DMS 273 (cell line): ENCODE results near the gene C3orf49.

ENCODE experiments used
- DNase-seq: peaks from one replicate; lab custom pipeline; 2025; ENCODE audit not compliant: unreplicated experiment; lab: John Stamatoyannopoulos, UW

C3orf49 gene, protein sequence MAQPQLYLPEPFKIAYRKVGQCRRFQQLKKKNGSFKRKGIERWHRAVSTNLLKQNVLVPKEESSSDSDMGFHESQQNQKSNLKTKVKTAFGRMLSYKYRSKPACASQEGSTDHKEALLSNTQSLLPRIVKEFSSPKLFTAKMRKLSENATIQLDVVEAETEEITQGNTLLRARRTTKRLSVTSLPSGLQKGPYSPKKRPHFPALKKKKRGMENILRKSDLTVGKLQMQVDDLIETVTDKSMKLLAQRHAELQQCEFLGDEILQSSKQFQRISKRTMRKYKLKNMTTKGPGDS

DNA sequence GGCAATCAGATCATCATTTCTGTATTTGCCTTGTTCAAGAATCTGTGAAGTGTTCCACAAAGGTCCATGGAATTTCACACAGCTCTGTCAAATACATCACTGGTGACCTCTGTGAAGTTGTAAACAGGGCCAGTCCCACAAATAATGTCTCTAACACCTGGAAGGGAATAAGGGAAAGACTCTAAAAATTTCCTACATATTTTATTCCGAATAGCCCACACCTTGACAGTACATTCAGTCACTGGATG lies at the start of gene C3orf49:
Gene C3orf49 (plus strand): TSS at position 149 of the 248 bp plus-strand sequence. CDS start 173 bp downstream, outside the sequence.
- no peak for DNase-seq

DNA sequence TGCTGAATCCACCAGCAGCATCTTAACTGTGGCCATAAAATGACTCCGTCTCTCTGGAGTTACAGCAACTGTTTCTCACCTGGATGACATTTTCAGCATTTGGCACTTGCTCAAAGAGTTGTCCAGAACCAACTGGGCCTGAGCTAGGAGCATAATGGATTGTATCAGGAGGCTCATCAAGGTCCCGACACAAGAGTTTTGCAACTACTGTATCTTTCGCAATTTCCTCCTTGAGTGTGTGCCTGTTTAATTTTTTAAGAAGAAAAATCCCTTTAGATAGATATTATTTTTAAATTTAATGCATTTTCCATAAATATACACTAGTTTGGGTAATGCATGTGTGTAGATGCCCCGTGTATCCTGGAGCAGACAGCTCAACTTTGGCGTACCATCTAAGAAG lies 44.3 kb upstream of the C3orf49 start:
- no peak for DNase-seq

DNA sequence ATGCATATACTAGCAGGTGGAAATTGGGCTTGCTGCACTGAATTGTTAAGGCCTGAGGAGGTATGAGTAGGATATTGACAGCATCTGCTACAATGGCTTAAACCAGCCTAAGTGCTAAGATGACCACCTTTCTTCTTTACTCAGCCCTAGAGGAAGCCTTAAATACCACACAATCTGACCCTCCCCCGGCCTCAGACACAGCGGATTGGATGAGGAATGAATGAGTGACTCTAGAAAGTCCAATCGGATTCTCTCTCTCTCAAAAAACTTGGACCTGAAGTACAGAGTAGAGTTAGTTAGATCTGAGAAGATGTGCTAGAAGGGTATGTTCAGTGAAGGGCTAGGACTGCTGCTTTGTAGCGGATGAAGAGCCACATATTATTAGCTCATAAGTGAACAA lies 39.9 kb upstream of the C3orf49 start:
- DNase-seq, result peak; percentile 2

DNA sequence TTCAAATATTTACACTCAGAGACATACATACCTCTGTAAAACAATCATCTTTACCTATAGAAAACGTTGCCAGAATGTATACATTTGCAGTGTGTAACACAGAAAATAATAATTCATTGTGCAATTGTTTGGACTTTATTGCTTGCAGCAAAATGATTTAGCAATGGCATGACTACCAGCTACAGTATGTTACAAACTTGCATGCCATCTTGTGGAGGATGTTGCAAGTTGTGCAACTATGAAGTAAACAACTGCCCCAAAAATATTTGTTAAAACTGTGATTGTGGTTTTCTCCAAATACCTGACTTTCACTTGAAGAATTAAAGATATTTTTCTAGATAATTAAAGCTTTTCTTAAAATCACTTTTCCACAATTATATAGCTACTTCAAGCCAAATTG lies 27.1 kb upstream of the C3orf49 start:
- DNase-seq, result peak; percentile 45

DNA sequence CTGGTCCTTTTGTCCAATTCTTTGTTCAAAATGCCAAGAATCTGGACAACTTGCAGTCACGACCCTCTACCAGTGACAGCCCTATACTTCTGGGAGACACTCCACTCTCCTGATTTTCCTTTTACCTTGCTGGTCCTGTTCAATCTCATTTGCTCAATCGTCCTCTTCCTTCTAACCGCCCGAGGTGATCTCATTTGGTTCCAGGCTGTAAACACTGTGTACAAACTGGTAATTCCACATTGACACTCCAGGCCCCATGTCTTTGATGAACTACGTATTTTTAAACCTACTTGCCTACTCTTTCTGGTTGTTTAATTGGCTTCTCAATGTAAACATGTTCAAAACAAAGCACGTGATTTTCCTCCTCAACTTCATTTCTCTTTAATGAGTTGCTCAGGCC lies 23.7 kb upstream of the C3orf49 start:
- no peak for DNase-seq

DNA sequence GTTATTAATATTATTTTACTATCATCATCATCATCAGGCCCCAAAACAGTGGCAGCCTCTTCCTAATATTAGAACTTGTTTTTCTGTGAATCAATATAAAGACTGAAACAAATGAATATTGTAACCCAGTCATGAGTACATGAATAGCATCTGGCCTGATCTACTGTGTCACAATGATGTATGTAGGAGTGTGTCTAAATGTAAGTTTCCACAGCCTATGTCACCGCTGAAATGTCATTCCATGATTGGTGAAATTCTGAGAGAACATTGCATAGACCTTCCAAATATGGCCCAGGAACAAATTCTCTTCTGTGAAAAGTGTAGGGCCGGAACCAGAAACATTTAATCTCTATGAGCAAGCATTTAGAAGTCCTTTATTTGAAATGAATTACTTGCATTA lies 20.6 kb upstream of the C3orf49 start:
- DNase-seq, result no peak

DNA sequence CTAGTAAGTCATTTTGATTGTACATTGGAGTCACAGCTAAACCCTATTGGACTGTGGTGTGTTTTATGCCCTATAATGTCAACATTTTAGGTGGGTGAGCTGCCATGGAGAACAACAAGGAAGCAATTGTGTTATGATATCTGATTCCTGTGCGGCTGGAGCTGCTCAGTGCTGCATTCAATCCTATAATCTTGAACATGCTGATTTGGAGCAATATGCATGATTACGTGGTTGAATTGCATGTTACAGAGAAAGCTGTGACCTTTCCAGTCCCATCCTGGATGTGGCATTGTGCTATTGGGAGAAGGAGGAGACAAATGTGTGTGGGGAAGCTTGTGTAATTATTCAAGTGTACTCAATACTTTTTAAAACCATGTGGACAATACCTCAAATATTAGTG lies 20.1 kb upstream of the C3orf49 start:
- no peak for DNase-seq

DNA sequence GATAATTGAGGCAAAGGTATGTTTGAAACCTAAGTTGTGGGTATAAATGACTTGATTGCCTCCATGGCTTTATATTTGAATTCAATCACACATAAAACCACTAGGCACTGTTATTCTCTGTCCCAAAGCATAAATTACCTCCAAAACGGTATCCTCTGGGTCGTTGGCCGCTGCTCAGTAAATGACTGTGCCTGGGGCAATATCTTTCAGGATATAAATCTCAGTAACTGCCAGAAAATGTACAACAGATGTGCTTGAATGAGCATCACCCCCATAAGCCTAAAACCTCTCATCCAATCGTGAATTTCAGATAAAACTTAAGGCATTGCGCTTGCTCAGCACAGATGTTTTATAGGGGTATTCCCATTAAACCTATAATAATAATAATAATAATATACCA lies 19.0 kb upstream of the C3orf49 start:
- DNase-seq, result no peak

DNA sequence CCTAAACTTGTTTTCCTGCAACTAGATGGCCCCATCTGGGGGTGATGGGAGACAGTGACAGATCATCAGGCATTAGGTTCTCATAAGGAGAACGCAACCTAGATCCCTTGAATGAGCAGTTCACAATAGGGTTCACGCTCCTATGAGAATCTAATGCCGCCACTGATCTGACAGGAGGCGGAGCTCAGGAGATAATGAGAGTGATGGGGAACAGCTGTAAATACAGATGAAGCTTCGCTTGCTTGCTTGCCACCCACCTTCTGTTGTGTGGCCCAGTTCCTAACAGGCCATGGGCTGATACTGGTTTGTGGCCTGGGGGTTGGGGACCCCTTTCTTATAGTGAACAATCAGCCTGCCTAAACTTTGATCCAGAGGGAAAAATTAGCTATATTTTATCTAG lies 15.2 kb upstream of the C3orf49 start:
- no peak for DNase-seq

DNA sequence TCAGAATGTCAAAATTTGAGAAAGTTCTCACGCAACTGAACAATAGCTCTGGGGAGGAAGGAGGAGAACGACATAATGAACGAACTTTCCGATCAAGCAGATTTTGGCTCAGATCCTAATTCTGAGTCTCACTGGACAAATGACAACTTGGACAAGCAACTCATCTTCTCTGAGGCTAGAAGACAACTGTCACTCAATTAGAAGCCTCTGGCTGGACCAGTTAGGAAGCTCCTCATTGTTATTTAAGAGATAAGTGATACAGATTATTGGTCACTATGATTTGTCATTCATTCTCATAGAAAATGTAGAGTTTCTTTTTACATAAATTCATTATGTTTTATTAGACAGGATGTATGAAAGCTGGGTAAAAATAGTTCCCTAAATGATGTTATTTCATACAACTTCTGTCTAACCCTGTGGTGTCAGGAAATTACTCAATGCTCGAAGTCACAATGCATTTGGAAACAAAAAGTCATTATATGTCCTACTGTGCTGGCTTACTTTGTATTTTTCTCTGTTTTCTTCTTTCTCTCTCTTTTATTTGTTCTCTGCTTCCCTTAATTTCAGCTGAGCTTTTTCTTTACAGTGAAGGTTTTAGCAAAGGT lies 11.0 kb upstream of the C3orf49 start:
- DNase-seq, result no peak

DNA sequence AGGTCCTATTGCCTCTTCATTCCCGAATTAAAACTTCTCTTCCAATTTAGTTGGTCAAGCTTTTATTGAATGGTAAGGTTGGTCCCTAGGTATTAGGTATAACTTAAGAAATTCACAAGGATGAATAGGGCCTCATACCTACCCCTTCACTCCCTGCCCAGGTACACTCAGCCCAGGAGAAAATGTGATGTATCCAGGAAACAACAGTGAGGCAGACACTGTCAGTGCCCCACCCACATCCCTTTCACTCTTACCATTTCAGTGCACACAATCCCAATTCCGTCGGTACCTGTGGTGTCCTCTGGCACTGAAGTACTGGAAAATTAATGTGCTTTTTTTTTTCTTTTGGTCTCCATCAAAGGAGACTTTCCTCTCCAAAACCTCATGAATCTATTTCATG lies 10.5 kb upstream of the C3orf49 start:
- DNase-seq, result no peak

DNA sequence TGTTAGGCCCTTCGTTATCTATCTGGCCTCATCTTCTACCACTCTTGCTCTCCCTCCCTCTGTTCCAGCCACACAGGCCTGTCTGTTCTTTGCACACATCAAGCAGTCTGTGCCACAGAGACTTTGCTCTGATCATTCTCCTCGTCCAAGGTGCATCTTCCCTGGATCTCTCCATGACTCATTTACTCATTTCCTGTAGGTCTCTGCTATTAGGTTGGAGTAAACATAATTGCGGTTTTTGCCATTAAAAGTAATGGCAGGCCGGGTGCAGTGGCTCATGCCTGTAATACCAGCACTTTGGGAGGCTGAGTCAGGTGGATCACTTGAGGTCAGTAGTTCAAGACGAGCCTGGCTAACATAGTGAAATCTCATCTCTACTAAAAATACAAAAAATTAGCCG lies 9.5 kb upstream of the C3orf49 start:
- DNase-seq, result no peak

DNA sequence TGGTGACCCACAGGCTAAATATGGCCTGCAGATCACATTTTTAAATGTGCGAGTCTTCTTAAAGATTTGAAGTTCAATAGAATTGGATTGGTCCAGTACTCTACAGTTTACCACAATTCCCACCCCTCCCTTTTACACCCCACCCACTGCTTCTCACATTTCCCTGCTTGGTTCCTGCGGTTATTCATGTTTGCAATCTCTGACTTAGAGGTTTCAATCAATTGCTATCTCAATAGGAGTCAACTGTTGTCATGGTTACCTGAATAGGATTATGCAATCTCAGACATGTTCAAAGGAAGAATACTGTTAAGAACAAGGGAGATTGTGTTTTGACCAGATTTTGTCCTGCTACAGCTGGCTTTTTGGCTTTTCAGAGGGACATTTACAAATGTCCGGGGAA lies 4.9 kb upstream of the C3orf49 start:
- DNase-seq, result no peak

DNA sequence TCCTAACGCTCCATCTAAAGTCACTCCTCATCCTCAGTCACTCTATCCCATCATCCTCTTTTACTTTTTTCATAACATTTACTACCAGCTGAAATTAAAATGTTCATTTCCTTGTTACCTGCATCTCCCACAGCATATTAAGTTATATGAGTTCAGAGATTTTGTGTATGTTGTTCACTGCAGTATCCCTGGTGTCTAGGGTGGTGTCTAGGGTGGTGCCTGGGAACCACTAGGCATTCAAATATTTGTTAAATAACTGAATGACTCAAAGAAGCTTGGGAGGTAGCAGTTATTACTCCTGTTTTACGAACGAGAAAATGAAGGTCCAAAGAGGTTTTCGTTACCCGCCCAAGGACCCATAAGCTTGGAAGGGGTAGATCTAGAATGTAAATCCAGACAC lies 1.9 kb upstream of the C3orf49 start:
- DNase-seq, result no peak

DNA sequence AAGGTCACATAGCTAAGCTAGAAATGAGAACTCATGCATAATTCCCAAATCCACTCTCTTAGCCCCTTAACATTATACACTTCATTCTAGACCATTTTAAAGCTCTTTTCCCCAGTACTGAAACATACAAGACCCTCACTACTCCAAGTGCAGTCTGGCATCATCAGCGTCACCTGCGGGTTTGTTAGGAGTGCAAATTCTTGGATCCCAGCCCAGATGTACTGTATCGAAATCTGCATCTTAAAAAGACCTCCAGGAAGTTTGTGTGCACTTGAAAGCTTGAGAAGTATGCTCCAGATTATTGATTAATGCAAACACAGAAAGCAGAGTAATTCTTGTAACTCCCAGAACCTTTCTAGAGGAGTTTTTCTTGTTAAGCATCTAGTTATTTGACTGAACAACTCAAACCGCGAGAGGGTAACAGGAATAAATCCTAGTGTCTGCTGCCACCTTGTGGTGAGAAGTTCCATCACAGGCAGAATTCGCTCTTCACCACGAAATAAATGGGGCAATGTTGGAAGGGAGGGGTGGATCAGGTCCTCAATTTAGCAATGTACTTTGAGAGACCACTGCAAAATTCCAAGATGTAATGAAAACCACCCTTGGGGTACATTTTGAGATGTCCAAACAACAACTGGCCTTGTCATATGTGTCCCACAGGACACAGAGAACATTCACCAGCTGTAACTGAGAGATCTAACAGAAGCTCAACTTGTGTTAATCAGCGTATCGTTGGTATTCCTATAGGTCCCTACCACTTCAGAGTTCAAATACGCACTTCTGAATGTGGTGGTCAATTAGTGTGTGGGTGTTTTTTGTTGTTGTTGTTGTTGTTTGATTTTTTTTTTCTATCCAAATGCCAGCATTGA lies 583 bp upstream of the C3orf49 start:
- DNase-seq, result peak; percentile 75

DNA sequence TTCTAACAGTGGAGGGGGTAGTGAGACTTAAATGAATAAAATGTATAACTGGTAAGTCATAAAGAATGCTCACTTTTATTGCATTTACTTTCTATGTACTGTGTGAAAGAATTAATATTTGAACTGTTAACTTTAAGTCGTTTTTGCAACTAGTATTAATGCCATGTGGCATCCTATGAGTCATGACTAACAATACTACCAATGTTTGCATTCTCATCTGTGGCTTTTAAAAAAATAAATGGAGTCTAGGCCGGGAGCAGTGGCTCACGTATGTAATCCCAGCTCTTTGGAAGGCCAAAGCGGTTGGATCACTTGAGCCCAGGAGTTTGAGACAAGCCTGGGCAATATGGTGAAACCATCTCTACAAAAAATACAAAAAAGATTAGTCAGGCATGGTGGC lies 5.2 kb downstream of the C3orf49 start:
- no peak for DNase-seq

DNA sequence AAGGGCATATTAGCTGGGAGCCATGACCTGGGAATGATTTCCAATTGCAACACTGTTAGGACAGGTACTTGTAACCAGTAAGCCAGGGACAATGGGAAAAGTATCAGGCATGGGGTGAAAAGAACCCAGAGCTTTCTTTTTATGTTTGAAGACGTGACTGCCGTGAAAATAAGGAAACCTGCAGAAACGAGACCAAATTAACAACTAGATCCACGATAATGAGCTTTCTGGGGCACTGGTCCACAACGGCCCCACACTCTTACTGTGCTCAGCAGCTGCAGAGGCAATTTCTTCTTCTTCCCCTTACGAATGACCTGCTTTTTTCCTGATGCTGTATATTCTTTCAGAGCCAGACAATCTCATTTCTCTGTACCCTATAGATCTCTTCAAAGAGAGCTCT lies 11.4 kb downstream of the C3orf49 start:
- DNase-seq, result no peak

DNA sequence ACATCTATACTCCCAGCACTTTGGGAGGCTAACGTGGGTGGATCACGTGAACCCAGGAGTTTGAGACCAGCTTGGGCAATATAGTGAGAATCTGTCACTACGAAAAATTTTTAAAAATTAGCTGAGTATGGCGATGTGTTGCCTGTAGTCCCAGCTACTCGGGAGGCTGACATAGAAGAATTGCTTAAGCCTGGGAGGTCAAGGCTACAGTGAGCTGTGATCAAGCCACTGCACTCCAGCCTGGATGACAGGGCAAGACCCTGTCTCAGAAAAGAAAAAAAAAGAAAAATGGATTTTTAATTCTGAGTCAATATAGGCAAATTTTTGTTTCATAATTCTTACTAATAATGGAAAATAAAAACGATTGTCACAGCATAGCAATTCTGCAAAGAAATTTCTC lies 13.3 kb downstream of the C3orf49 start:
- DNase-seq, result no peak

DNA sequence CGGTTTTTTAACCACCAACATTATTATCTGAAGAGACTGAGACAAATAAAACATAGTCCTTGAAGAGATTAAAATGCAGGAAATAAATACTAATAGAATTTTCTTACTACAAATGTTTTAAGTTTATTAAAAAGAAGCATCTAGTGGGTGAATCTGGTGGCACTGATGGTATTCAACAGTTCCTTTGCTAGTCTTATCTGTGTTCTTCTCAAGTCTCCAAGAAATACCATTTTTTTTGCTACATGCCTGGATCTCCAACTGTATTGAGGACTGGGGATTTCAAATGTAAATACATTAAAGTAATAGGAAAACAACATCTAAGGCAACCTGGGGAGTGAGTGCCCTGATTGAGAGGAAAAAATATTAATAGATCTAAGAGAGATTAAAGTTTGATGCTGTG lies 22.6 kb downstream of the C3orf49 start:
- DNase-seq, result no peak

DNA sequence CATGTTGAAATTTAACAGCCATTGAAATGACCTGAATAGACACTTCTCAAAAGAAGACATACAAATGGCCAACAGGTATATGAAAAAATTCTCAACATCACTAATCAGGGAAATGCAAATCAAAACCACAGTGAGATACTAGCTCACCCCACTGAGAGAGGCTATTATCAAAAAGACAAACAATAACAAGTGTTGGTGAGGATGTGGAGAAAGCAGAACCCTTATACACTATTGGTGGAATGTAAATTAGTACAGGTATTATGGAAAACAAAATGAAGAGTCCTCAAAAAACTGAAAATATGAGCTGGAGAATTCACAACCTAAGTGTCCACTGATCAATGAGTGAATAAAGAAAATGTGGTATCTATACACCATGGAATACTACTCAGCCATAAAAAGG lies 23.0 kb downstream of the C3orf49 start:
- no peak for DNase-seq

DNA sequence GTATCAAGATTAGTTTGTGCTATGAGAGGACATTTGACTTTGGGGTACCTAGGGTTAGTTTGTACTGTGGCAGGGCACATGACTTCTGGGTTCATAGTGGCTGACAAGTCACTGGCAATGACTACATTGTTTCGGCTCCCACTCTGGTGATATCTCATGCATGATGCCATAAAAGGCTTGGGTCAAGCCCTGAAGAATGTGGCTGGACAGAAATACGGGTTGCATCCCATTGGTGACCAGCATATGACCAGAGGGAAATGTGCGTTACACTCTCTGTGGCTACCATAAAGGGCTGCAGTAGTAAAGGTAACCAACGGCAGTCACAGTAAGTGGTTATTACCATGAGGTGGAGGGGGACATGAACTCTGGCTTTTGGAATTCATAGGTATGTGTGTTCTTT lies 26.1 kb downstream of the C3orf49 start:
- DNase-seq, result no peak

DNA sequence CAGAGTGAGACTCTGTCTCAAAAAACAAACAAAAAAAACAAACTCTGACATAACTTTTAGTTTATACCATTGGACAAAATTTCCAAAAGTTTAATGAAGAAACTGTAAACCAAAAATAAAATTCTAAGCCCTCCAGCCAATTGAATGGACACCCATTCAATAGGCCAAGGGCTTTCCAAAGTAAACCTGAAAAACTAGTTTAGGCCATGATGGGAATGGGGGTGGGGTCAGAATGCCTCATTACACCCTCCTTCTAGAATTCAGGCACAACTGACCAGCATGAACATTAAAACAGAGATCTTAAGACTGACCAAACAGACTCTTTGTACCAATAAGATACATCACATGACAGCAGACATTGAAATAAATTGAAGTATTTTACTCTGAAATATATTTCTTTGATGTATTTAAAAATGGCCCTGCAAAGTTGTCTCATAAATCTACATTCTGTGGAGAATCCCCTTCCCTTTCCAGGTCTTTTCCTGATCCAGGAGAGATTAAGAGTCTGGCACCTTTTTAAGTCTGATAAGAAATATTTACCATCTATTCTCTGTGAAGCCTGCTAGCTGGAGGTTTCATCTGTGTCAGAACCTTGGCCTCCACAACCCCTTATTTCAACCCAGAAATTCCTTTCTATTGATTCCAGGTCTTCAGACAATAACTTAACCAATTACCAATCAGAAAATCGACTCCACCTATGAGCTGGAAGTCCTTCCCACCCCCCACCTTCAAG lies 28.8 kb downstream of the C3orf49 start:
- no peak for DNase-seq
